ENCODE results near the gene RSBN1. TPM values are rescaled to one million over a fixed set of nuclear protein-coding genes. Genes with fewer than 3 reads are reported as not detected.
A peak's percentile ranks its signal among the peaks of the same experiment; 100 is the strongest.

RSBN1 gene
- polyA plus RNA-seq, 1 of the 3 experiments (the other 2 are of a cell fraction), result 4.0 TPM

GRCh38 chr1:113783254-113784103, 28.8 kb downstream of the RSBN1 start:
- peak overlapping the region in 1 of 2 experiments; percentile 69; a peak in 2 of 4 replicates for H3K27ac ChIP-seq (ENCODE audit: low read depth in 2 of 2, low read length in 1 of 2)
- no peaks in the 10 kb centered on the region for H3F3A ChIP-seq (replicated peaks; ENCODE audit: insufficient read depth)
- peaks cover 21% of the 10 kb centered on the region; the same call in 1 of the 2 replicates for H4K20me1 ChIP-seq (ENCODE audit: insufficient read depth)
- H3K79me2 ChIP-seq (ENCODE audit: insufficient read depth), result peaks cover 98% of the 10 kb centered on the region
- TF ChIP-seq IRF3 (IDR thresholded peaks at IDR 0.05; ENCODE audit: low read depth, low read length) (no peak), NFIC (IDR thresholded peaks at IDR 0.05; ENCODE audit: borderline replicate concordance) (peak; percentile 24; the same call in 1 of the 2 replicates)
- 82% methylated on average over 4 of the region's 4 CpGs for WGBS (ENCODE audit: low lambda C conversion rate)
- no peak overlapping the region for H3K4me3 ChIP-seq (ENCODE audit: low read depth in 2 of 2, low read length in 1 of 2)
- no peak overlapping the region for H3K4me2 ChIP-seq
- no peaks in the 10 kb centered on the region for H3K27me3 ChIP-seq (ENCODE audit: insufficient read depth)
- no peaks in the 10 kb centered on the region for H3K9me3 ChIP-seq
- ChIA-PET CTCF (interaction anchor here (1.1 kb wide), 1 partner anchor 9 kb away, joined by 3 read pairs; no protein-coding TSS in a partner anchor), POLR2A (no interaction called here)
- peaks cover 17 to 34% of the 10 kb centered on the region in 2 experiments; a peak in 3 of 4 replicates for H3K4me1 ChIP-seq (ENCODE audit: control insufficient read depth in 1 of 2, insufficient read depth in 2 of 2, low read depth in 1 of 2, low read length in 1 of 2)
- no peak for DNase-seq
- H3K9ac ChIP-seq, result no peak overlapping the region
- peaks cover 4 to 10% of the 10 kb centered on the region in 2 experiments for H3K36me3 ChIP-seq (replicated peaks in 1 of 2; ENCODE audit: control insufficient read depth in 1 of 2, insufficient read depth in 2 of 2, low read length in 1 of 2)
- H3K9me2 ChIP-seq, result no peaks in the 10 kb centered on the region
- H2AFZ ChIP-seq (ENCODE audit: low read depth), result no peak overlapping the region

- H3K27me3 ChIP-seq (ENCODE audit: insufficient read depth), result no peaks in the 10 kb centered on the region
- no peaks in the 10 kb centered on the region for H3F3A ChIP-seq (replicated peaks; ENCODE audit: insufficient read depth)
- H3K4me3 ChIP-seq (ENCODE audit: low read depth in 2 of 2, low read length in 1 of 2), result no peak overlapping the region
- TF ChIP-seq USF1 (IDR thresholded peaks at IDR 0.05; ENCODE audit: borderline replicate concordance, low read depth), result peak; percentile 45; the same call in 1 of the 2 replicates
- TF ChIP-seq RAD21 (IDR thresholded peaks at IDR 0.05; ENCODE audit: low read length), result no peak
- H3K9me3 ChIP-seq, result no peaks in the 10 kb centered on the region
- H3K4me1 ChIP-seq (ENCODE audit: control insufficient read depth in 1 of 2, insufficient read depth in 2 of 2, low read depth in 1 of 2, low read length in 1 of 2), result peaks cover 17 to 34% of the 10 kb centered on the region in 2 experiments; a peak in 3 of 4 replicates
- peak overlapping the region; percentile 1 to 69; a peak in 2 of 4 replicates for H3K27ac ChIP-seq (ENCODE audit: low read depth in 2 of 2, low read length in 1 of 2)
- ChIA-PET POLR2A (no interaction called here), CTCF (no interaction called here)
- no peak overlapping the region for H3K9ac ChIP-seq
- peaks cover 5 to 8% of the 10 kb centered on the region in 2 experiments for H3K36me3 ChIP-seq (replicated peaks in 1 of 2; ENCODE audit: control insufficient read depth in 1 of 2, insufficient read depth in 2 of 2, low read length in 1 of 2)
- 34% methylated on average over 2 of the region's 2 CpGs for WGBS (ENCODE audit: low lambda C conversion rate)
- no peak overlapping the region for H2AFZ ChIP-seq (ENCODE audit: low read depth)
- H3K79me2 ChIP-seq (ENCODE audit: insufficient read depth), result peaks cover 92% of the 10 kb centered on the region
- DNase-seq, result no peak
- H4K20me1 ChIP-seq (ENCODE audit: insufficient read depth), result peaks cover 21% of the 10 kb centered on the region; the same call in 1 of the 2 replicates
- H3K9me2 ChIP-seq, result no peaks in the 10 kb centered on the region
- H3K4me2 ChIP-seq, result no peak overlapping the region
Observed at GRCh38 chr1:113782406-113782805, 29.9 kb downstream of the RSBN1 start.

- DNase-seq, result no peak
- H3K4me2 ChIP-seq, result no peak overlapping the region
- no peak overlapping the region for H2AFZ ChIP-seq (ENCODE audit: low read depth)
- peaks cover 17 to 31% of the 10 kb centered on the region in 2 experiments; a peak in 3 of 4 replicates for H3K4me1 ChIP-seq (ENCODE audit: control insufficient read depth in 1 of 2, insufficient read depth in 2 of 2, low read depth in 1 of 2, low read length in 1 of 2)
- H3K4me3 ChIP-seq (ENCODE audit: low read depth in 2 of 2, low read length in 1 of 2), result no peak overlapping the region
- H3K9ac ChIP-seq, result no peak overlapping the region
- H3K79me2 ChIP-seq (ENCODE audit: insufficient read depth), result peaks cover 89% of the 10 kb centered on the region
- CTCF ChIA-PET, result interaction anchor here (0.7 kb wide), 1 partner anchor 8 kb away, joined by 4 read pairs; no protein-coding TSS in a partner anchor
- TF ChIP-seq REST (IDR thresholded peaks at IDR 0.05; ENCODE audit: low read depth, low read length) (no peak), JUND (IDR thresholded peaks at IDR 0.05) (no peak), YY1 (IDR thresholded peaks at IDR 0.05; ENCODE audit: low read depth) (no peak), FOSL2 (IDR thresholded peaks at IDR 0.05; ENCODE audit: borderline replicate concordance, low read depth) (no peak)
- WGBS (ENCODE audit: low lambda C conversion rate), result 88% methylated on average over 5 of the region's 5 CpGs
- H3K9me3 ChIP-seq, result no peaks in the 10 kb centered on the region
- H4K20me1 ChIP-seq (ENCODE audit: insufficient read depth), result peaks cover 14% of the 10 kb centered on the region; the same call in 1 of the 2 replicates
- no peak overlapping the region for H3K27ac ChIP-seq (ENCODE audit: low read depth in 2 of 2, low read length in 1 of 2)
- no peaks in the 10 kb centered on the region for H3F3A ChIP-seq (replicated peaks; ENCODE audit: insufficient read depth)
- no peaks in the 10 kb centered on the region for H3K27me3 ChIP-seq (ENCODE audit: insufficient read depth)
- H3K36me3 ChIP-seq (replicated peaks in 1 of 2; ENCODE audit: control insufficient read depth in 1 of 2, insufficient read depth in 2 of 2, low read length in 1 of 2), result peaks cover 11 to 17% of the 10 kb centered on the region in 2 experiments
- POLR2A ChIA-PET, result no interaction called here
- no peaks in the 10 kb centered on the region for H3K9me2 ChIP-seq
Observed at GRCh38 chr1:113780374-113781146, 31.7 kb downstream of the RSBN1 start.
